Stimulated activated CD4-positive, alpha-beta T cell treated with anti-CD3 and anti-CD28 coated beads, Interleukin-12 subunit alpha, Interleukin-12 subunit beta, amount 100 ng/mL, for 48 hours (primary cell): ENCODE results near the gene SERPINH1.
"Not testable (repeated sequence)": the region's sequence is repeated elsewhere in the genome, so short reads cannot be mapped to it uniquely, and the experiment has no call there.

ENCODE experiments used
- DNase-seq, 3 donors: peaks; one replicate each; pipeline ENCODE4 v3.0.0-alpha.2; 2020; ENCODE audit warnings: low read depth in 2 of 3, low spot score in 1 of 3

Gene SERPINH1

DNA sequence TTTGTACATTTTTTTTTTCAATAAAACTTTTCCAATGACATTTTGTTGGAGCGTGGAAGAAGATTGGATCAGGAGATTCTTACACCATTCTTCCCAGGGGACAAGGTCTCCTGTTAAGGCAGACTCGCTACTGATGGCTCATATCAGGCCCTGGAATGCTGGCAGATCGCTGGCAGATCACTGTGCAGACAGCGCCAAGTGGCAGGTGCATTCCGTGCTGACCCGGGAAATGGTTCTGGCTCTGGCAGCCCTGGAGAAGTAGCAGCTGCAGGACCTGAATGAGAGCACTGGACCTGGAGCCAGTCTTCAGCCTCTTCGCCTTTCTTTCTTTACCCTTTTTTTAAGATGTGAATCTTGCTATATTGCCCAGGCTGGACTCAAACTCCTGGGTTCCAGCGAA lies 10.7 kb downstream of the SERPINH1 start:
- no peak for DNase-seq

DNA sequence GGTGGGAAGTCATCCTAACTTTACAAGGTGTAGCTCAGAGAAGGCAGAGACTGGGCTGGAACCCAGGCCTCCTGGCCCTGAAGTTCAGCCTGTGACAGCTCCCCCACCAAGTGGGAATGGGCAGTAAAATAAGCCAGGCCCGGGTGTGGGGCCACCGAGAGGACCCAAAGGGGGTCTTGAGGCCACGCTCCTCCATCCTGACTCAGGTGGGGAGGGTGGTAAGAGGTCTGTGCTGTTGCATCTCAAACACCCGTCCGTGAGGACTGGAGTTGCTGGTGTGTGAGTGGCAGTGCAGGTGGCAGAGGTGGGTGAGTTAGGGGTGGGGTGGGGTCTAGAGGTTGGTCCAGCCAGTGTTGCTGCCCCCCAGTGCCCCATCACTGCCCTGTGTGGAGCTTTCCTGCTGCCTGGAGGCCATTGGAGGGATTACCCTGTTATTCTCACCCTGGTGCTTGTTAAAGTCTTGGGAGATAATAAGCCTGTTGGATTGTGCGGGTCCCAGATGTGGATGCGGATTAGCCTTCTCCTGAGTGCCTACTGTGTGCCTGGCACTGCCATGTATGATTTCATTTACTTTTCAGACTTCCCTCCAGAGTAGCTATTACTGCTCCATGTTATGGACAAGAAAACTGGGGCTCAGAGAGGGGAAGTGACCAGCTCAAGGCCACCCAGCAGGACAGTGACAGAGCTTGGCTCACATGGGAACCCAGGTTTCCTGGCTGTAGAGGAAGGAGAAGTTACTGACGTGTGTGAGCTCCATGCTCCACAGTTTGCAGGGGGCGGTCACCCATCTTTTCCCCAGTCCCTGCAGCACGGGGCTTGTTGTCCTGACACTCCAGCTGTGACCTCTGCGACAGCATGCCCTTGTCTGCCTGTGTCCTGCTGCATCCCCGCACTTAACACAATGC lies 12.9 kb downstream of the SERPINH1 start:
- no peak for DNase-seq

DNA sequence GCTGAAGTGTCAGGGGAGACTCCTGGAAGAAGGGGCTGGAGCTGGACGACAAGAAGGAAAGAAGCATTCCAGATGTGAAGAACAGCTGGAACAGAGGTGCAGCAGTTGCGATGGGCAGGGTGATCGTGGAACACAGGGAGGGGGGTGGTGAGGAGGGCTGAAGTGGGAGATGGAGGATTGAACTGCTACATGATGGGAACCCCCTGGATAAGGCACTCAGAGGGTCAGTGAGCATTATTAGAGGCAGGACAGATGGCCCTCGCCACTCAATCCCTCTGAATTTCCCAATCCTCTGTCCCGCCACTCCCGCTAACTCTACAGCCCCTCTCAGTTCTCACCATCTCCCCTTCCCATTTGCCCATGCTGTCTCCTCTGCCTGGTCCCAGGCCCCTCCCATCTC lies 14.0 kb downstream of the SERPINH1 start:
- no peak for DNase-seq

DNA sequence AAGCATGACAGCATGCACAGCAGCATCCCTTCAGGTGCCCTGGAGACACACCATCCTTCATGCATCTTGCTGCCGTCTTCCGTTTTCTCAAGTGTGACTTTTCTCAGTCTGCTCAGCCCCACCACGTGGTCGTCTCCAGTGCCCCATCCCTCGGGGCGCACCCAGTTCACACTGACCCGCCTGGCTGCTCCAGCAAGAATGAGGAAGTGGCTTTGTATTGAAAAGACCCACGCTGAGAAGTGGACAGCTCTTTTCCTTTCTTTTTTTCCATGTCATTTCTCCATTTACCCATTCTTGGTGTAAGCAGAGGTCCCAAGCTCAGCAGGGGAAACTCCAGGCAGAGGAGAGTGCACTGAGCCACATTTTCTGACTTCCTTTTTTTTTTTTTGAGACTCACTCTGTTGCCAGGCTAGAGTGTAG lies 14.5 kb downstream of the SERPINH1 start:
- DNase-seq = no peak

DNA sequence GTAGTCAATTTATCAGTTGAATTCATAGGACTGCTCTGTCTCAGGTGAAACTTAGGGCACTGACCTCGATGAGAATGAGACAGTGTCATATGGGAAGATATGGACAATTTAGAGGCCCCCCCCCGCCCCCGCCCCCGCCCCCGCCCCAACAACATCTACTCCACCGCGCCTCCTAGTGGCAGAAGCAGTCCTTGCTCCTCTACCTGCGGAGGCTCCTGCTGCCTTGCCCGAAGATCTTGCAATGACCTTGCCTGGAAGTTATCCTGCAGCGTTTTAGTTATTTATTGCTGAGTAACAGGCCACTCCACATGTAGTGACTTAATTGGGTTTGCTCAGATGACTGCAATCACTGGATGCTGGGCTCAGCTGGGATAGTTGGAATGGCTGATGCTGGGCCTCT lies 15.2 kb downstream of the SERPINH1 start:
- peak in 2 of 3 donors; percentile 45 to 46 for DNase-seq

DNA sequence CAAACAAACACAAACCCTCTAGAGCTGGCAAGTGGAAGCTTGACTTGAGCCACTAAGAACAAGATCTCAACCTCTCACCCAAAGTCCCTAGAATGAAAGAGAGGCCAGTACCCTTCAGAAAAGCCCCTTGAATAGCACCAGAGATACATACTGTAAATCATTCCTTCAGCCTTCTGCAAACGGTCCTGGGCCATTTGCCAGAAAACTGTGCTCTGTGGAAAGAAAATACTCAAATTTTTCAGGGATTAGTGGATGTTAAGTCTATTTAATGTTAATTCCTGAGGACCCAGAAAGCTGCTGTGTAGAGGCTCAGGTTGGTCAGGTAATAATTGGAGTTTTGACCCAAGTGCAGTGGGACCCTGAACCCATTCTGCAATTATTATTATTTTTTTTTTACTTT lies 16.9 kb downstream of the SERPINH1 start:
- no peak for DNase-seq

DNA sequence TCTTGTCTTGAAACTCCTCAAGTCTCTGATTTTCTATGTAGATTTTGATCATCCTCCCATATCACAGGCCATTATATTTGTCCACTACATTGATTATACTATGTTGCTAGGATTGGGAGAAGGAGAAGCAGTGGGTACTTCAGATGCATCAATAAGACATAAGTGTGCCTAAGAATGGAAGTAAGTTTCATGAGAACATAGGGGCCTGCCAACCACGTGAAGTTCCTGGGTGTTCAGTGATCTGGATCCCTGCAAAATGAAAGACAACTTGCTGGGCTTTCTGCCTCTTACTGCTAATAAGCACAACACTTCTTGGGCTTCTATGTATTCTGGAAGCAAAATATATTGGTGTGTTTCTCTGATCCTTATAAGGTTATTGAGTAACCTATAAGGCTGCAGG lies 17.8 kb downstream of the SERPINH1 start:
- no peak for DNase-seq

DNA sequence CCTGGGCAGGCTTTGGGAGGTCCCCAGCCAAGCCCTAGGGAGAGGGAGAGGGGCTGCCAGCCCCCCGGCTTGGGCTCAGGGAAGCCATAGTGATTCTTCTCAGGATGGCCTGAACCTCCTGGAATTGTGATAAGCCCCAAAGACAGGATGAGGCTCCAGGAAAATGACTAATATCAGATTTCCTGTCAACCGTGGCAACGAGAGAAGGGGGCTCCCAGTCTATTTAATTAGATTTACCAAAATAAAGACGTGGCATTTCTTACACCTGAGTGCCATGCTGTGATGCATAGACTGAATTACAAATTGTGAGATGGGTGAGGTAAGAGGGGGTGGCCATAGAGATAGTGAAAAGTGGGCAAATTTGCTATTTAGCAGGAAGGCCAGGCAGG lies 20.4 kb downstream of the SERPINH1 start:
- no peak for DNase-seq

DNA sequence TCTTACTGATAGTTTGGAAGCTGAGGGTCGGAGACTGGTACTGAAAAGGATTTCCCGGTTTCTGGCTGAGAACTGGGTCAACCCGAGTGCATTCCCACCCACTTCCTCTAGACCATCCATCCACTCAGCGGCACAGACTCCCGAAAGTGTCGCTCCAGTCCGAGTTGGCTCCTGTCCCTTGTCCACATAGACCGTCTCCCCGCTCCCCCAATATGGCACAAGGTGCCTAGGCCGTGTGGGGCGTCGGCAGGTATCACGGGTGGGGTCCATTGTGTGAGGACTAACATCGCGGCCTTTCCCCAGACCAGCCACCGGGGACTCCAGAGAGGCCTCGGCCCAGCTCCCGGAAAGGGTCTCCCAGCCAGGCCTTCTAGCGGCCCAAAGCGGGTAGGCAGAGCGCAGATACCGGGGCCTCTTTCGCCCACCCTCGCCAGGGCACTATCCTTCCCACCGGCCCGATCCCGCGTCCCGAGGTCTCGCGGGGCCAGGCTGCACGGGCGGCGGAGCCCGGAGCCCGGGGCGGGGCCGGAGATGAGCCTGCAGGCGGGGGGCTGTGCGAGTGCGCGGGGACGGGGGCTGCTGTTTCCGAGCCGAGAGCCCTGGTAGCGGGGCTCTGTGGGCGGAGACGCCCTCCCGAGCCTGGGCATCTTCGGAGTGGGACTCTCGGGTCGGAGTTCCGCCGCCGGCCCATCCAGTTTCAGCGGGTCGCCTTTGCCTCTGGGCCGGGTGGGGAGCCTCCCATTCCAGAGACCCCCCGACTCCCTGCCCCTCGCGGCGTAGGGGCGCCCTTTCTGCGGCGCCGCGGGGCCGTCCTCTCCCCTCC lies 21.1 kb downstream of the SERPINH1 start:
- peak in 2 of 3 donors; percentile 47 to 57 for DNase-seq

DNA sequence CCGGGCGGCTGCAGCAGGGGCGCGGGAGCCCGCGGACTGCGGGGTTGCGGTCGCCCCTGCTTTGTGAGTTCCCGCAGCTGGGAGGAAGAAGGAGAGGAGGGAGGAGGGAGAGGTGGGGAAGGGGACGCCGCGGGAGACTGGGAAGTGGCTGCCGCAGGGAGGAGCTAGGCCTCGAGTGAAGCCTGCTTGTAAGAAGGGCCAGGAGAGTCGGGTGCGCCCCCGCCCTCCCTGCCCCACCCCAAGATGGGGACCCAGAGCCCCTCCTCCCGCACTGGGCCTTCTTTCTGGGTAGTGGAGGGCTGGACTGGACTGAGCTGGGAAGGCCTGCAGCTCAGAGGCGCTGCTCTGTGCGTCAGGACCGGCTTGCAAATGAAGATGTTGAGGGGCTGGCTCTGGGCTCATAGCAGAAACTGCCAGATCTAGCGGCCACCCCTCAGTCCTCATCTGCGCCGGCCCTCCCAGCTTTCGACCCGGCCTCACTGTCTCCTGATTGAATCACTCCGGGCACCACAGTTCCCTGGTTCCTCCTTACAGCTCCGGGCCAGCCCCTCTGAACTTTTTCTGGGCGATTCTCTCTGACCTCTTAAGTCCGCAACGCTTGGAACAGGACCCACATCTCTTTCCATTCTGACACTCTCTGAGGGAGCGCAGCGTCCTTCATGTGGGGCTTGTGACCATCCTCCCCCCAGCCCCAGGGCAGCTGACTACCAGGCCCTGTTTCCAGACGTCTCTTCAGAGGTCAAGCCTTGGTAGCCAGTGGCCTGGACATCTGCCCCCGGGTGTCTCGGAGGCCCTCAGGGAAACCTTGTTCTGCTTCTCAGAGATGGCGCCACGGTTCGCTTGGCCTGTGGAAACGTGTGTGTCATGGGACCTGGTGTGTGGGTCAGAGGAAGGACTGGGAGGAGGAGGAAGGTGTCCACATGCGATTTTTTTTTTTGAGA lies 21.9 kb downstream of the SERPINH1 start:
- no peak for DNase-seq

DNA sequence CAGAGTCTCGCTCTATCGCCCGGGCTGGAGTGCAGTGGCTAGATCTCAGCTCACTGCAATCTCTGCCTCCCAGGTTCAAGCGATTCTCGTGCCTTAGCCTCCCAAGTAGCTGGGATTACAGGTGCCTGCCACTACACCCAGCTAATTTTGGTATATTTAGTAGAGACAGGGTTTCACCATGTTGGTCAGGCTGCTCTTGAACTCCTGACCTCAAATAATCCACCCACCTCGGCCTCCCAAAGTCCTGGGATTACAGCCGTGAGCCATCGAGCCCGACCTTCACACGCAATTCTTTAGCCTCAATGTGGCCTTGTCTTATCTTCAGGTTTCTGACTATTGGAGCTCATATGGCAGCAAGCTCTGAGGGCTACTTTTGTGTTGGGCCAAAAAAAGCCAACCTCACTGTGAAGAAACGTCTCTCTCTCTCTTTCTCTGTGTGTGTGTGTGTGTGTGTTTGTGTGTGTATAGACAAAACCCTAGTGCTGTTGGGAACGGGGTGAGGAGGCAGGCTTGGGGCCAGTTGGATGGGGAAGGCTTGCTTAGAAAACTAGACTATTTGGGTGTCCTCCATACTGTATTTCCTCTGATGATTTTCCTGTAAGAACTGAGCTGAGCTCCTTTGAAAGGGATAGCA lies 22.7 kb downstream of the SERPINH1 start:
- not testable (repeated sequence) for DNase-seq

DNA sequence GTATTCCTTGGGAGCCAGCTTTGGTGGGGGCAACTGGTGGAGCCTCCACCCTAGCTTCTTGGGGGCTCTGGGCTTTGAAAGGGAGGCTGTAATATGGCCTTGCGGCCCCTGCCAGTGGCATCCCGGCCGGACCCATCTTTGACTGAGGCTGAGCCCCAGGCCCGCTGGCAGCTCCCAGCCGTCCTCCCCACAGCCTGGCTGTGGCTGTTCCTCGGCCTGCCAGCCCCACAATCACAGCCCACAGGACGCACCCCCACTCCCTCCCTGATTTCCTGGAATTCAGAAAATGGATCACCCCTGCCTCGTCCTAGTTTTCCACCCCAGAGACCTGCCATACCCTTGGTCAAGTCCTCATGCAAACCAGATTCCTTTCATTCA lies 23.2 kb downstream of the SERPINH1 start:
- no peak for DNase-seq

DNA sequence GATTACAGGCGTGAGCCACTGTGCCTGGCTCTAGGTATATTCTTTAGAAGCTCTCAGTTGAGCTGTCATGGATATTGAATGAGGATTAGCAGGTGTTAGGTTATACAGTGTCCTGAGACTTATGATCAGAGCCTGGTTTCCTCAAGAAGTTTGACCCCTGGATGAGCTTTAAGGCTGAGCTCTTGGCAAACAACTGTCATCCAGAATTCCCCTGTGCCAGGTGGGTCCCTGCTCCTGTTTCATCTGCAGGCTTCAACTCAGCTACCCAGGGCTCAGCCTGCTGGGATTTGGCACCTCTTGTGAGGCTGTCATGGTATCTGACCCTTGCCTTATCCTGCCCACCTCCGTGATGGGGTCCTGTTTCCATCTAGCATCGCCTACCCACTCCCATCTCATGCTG lies 24.3 kb downstream of the SERPINH1 start:
- no peak for DNase-seq

DNA sequence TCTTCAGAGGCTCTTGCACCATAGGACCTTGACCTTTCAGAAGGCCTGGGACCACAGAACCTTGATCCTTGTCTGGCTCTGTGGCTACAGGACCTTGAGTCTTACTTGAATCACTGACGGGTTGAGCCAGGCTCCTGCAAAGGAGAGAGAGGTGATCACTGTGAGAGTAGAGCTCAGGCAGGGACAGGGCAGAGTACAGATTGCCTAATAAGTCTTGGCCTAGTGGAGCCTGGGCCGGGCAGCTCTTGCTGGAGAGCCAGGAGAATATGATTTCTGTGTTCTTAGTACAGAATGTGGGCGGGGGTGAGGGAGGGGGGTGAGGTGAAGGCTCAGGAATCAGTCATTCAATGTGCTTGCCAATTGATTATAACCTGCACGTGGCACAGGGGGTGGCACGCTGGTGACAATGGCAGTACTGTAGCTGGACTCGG lies 26.0 kb downstream of the SERPINH1 start:
- no peak for DNase-seq

DNA sequence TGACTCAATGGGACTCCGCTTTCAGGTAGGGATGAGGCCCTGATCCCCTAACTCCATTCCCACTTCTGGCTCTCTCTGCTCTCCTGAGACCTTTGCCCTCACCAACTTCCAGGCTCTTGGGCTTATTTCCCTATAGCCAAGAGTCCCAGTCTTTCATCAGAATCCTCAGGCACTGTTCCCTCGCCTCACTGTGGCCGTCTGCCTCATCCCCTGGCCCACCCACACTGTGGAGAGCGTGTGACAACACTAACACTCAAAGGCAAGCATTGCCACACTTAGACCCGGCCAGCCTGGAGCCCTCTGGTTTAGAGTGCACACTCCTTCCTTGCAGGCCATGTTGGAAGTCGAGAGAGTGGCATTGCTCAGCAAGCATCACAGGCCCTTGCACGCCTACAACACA lies 27.0 kb downstream of the SERPINH1 start:
- no peak for DNase-seq

DNA sequence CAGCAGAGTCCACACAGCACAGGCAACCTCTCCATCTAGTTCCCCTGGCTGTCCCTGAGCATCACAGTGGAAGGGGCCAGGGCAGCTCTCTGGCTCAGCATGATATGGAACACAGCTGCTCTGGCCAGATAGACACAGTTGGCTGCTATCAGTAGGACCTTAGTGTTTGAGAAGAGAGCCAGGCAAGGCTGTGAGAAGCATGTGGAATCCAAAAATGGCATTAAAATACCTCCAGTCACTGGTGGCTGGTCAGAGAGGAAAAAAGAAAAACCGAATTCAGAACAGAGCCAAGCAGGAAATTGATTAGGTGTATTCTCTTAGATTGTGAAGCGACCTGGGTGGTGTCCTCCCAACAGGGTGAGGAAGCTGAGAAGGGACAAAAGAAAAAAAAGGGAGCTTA lies 27.9 kb downstream of the SERPINH1 start:
- DNase-seq = no peak

DNA sequence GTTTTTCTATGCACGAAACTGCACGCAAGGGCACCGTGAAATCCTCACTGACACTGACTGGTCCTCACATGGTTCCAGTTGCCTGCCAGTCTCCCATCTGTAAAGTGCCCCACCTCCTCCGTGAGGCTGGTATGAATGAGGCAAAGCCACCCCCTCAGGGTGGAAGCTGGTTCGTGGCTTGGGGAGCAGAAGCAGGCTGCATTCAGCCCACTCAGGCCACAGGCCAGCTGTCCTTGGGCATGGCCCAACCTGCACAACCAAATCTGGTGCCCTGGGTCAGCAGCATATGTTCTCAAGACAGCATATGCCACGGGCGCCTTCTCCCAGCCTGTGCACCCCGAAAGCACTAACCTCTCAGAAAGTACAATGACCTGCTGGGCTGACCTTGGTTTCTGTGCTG lies 29.3 kb downstream of the SERPINH1 start:
- DNase-seq = no peak

DNA sequence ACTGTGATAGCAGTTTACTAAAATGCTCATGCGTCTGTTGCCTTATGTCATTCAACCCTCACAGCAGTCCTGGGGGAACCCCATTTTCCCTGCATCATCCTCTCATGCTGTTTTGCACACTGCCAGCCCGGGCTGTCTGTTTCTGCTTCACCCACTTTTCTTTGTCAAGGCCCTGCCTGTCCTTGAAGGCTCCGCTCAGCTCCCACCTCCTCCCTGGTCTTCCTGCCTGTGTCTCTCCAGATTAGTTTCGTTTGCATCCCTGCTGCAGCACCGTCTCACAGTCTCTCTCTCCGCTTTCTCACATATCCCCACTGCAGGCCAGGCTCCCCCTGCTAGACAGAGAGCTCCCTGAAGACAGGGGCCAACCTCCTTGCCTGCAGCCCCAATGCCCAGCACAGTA lies 29.9 kb downstream of the SERPINH1 start:
- DNase-seq = no peak

DNA sequence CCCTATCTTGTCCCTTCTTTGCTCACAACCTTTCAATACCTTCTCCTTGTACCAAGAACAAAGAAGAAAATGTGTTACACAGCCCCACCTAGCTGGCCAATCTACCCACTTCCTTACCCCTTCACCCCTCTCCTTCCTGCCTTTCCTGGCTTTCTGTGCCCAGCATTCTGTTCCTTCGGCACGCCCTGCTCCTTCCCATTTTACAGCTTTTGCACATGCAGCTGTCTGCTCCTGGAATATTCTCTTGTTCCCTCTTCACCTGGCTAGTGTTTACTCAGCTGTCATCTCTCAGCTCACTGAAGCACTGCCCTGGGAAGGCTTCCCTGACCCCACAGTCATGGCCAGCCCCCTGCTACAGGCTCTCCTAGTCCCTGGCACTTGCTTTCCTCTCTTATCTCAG lies 30.7 kb downstream of the SERPINH1 start:
- DNase-seq = no peak

DNA sequence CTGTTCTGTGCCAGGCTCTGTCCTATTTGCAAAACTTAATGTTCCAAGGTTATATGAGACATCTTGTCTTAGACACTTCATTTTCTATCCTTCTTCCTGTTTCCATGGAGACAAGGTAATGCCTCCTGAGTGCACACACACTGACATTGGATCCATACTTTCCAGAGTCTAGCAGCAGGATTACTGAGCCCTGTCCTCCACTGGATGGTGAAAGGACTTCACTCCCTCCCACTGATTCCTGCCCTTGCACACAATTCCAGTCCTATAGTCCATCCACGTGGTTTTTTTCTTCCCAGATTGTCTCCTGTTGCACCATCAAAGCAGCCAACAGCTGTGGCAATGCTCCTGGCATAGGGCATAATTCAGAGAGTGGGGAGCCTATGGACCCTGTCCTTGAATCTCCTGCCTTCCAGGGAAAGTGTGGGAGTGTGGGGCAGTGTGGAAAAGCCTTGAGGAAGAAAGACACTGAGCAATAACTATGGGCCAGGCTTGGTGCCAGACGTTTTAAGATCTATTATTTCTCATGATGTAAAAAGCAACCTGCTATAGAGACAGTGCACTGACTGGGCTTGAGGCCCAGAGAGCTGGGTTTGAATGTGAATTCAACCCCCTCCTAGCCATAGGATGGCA lies 31.3 kb downstream of the SERPINH1 start:
- DNase-seq = no peak
